C4-2B (cell line): ENCODE measurements around the gene CACNA2D1.
A peak's percentile ranks its signal among the peaks of the same experiment; 100 is the strongest.

ENCODE experiments used
- H3K27ac ChIP-seq: fragments of 450-650 bp; 2 replicates; pipeline ENCODE4 v1.5.1; 2017
- CTCF ChIP-seq: fragments of 450-650 bp; conservative IDR thresholded peaks from 2 replicates; pipeline ENCODE4 v1.5.1; 2017; ENCODE audit warnings: mild to moderate bottlenecking
- ZFX ChIP-seq: fragments of 450-650 bp; IDR thresholded peaks from 2 replicates; pipeline ENCODE4 v1.6.1; 2017

Gene CACNA2D1

GRCh38 chr7:82067628-82068264 lies 375.8 kb downstream of the CACNA2D1 start:
- peak overlapping the region; percentile 3; the same call in 1 of the 2 replicates for H3K27ac ChIP-seq
- TF ChIP-seq CTCF (no peak), ZFX (no peak)

- TF ChIP-seq CTCF: no peak
- no peak for TF ChIP-seq ZFX
- no peak overlapping the region for H3K27ac ChIP-seq
Observed at GRCh38 chr7:82057476-82057875, 386.1 kb downstream of the CACNA2D1 start.

- H3K27ac ChIP-seq: no peak overlapping the region
- TF ChIP-seq CTCF: no peak
Observed at GRCh38 chr7:82056282-82056681, 387.3 kb downstream of the CACNA2D1 start.

- no peak overlapping the region for H3K27ac ChIP-seq
- TF ChIP-seq ZFX (no peak), CTCF (no peak)
Observed at GRCh38 chr7:82054544-82054943, 389.0 kb downstream of the CACNA2D1 start.

- TF ChIP-seq ZFX: no peak
- no peak for TF ChIP-seq CTCF
- no peak overlapping the region for H3K27ac ChIP-seq
Observed at GRCh38 chr7:82053453-82054032, 390.0 kb downstream of the CACNA2D1 start.

GRCh38 chr7:82051601-82052000 lies 392.0 kb downstream of the CACNA2D1 start:
- TF ChIP-seq ZFX (no peak), CTCF (no peak)
- H3K27ac ChIP-seq: no peak overlapping the region

GRCh38 chr7:82050792-82051191 lies 392.8 kb downstream of the CACNA2D1 start:
- TF ChIP-seq ZFX: no peak
- TF ChIP-seq CTCF: no peak
- no peak overlapping the region for H3K27ac ChIP-seq
